ENCODE data around the gene CCNA1. TPM values are rescaled to one million over a fixed set of nuclear protein-coding genes. Genes with fewer than 3 reads are reported as not detected.

The CCNA1 gene
- total and polyA plus RNA-seq, 8 donors: 0.15 to 4.6 (median 2.1) TPM

DNA sequence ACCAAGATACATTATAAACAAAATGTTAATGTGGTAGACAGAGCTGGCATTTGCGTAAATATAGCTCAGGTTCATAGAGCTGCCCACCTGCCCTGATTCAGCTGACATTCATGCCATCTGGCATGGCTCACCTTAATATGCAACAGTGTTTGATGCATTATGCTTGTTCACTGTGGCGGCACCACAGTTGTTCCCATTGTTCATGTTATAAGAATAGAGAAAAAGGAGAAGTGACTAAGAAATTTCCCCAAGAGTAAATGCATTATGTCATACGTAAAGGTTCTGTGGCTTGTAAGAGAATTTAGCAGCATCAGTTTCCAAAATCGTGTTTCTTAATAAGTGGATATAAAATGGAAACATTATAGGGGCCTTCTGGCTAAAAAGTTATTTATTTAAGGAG lies 4.5 kb downstream of the CCNA1 start:
- Histone ChIP-seq H3K4me3 (no peak overlapping the region), H3K4me1 (peaks cover 2 to 13% of the 10 kb centered on the region in 2 donors), H3K36me3 (no peaks in the 10 kb centered on the region), H3K9me3 (no peaks in the 10 kb centered on the region), H3K27me3 (peaks cover 8 to 22% of the 10 kb centered on the region in 2 donors), H3K27ac (no peak overlapping the region)
- TF ChIP-seq, protein P1, sequence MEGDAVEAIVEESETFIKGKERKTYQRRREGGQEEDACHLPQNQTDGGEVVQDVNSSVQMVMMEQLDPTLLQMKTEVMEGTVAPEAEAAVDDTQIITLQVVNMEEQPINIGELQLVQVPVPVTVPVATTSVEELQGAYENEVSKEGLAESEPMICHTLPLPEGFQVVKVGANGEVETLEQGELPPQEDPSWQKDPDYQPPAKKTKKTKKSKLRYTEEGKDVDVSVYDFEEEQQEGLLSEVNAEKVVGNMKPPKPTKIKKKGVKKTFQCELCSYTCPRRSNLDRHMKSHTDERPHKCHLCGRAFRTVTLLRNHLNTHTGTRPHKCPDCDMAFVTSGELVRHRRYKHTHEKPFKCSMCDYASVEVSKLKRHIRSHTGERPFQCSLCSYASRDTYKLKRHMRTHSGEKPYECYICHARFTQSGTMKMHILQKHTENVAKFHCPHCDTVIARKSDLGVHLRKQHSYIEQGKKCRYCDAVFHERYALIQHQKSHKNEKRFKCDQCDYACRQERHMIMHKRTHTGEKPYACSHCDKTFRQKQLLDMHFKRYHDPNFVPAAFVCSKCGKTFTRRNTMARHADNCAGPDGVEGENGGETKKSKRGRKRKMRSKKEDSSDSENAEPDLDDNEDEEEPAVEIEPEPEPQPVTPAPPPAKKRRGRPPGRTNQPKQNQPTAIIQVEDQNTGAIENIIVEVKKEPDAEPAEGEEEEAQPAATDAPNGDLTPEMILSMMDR (IDR thresholded peaks at IDR 0.05): no peak
- DNase-seq (no peak), ATAC-seq (no peak)
- intact Hi-C loops (cut with DNase I): no loop called here

DNA sequence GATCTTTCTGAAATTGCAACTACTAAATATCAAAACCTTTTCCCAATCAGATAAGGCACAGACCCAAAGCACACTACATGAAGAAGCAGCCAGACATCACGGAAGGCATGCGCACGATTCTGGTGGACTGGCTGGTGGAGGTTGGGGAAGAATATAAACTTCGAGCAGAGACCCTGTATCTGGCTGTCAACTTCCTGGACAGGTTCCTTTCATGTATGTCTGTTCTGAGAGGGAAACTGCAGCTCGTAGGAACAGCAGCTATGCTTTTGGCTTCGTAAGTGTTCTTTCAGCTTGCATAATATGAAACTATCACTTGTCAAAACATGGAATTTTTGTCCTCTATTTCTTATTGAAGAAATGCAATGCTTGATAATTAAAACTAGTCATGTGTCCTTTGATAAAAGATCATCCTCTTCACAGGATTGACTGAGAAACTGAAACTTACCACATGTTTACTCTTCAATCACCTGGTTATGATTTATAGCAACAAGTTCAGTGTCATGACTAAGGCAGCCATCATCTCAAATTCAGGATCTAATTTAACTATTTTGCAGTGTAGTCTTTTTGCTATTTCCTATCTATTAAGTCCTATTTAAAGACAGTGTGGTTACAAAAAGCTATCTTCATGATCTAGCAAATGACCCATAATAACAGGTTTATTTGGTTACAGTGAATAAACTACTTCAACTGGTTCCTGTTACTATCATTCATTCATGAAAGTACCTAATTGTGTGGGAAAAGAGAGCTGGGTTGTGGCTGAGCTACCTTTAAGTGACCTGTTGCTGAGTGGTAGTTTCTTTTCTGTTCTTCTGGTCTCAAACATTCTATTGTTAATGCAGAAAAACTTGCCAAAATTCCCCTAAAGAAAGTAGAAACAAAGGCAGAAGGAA lies 6.5 kb downstream of the CCNA1 start:
- ATAC-seq (no peak), DNase-seq (no peak)
- Histone ChIP-seq H3K27me3 (peaks cover 0 to 2% of the 10 kb centered on the region in 2 donors), H3K27ac (no peak overlapping the region), H3K9me3 (no peaks in the 10 kb centered on the region), H3K4me1 (no peaks in the 10 kb centered on the region), H3K36me3 (no peaks in the 10 kb centered on the region), H3K4me3 (no peak overlapping the region)
- TF ChIP-seq, protein P1 (IDR thresholded peaks at IDR 0.05): no peak
- intact Hi-C loops (cut with DNase I): no loop called here

DNA sequence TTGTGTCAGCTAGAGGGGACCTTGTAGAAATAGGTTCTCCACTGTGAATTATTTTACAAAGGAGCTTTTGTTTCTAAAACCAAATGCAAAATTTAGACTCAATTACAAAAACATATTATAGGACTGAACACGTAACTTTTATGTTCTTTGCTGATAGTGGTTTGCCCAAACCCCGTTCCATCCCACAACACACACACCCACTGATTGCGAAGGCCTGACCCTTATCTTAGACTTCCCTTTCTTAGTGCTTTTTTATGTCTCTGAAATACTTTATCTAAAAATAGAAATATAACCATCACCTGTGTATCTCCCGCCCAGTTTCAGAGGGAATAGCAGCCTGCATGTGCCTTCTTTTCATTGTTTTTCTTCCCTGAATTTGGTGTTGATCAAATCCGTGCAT lies 13.0 kb downstream of the CCNA1 start:
- intact Hi-C loops (cut with DNase I): loop anchor here in 1 of 2 donors (10.0 kb wide), 1 partner anchor 280 kb away; no protein-coding TSS in a partner anchor
- Histone ChIP-seq H3K4me1 (no peaks in the 10 kb centered on the region), H3K27ac (no peak overlapping the region), H3K36me3 (no peaks in the 10 kb centered on the region), H3K4me3 (no peak overlapping the region), H3K27me3 (no peaks in the 10 kb centered on the region), H3K9me3 (no peaks in the 10 kb centered on the region)
- TF ChIP-seq, protein P1 (IDR thresholded peaks at IDR 0.05): no peak
- no peak for DNase-seq
- no peak for ATAC-seq

DNA sequence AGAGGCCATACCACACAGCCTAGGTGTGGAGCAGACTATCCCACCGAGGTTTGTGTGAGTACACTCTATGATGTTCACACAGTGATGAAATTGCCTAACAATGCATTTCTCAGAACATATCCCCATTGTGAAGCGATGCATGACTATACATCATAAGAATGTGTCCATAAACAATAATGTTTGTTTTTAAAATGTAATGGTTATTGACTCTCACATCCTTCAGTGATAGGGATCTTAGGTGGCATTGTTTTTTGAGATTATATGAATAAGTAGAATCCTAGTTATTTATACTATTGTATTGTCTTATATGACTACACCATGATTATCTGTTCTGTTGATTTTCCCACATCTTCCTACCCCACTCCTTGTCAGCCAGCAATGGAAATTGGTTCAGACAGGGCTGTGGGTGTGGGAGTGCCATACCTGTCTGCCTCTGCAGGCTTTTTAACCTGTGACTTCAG lies 13.6 kb downstream of the CCNA1 start:
- intact Hi-C loops (cut with DNase I): loop anchor here in 1 of 2 donors (10.0 kb wide), 1 partner anchor 279 kb away; no protein-coding TSS in a partner anchor
- H3K9me3 ChIP-seq: no peaks in the 10 kb centered on the region
- DNase-seq (no peak), ATAC-seq (no peak)
- no peaks in the 10 kb centered on the region for H3K36me3 ChIP-seq
- H3K27ac ChIP-seq: no peak overlapping the region
- H3K4me3 ChIP-seq: no peak overlapping the region
- no peaks in the 10 kb centered on the region for H3K4me1 ChIP-seq
- H3K27me3 ChIP-seq: no peaks in the 10 kb centered on the region
- TF ChIP-seq, protein P1 (IDR thresholded peaks at IDR 0.05): no peak

DNA sequence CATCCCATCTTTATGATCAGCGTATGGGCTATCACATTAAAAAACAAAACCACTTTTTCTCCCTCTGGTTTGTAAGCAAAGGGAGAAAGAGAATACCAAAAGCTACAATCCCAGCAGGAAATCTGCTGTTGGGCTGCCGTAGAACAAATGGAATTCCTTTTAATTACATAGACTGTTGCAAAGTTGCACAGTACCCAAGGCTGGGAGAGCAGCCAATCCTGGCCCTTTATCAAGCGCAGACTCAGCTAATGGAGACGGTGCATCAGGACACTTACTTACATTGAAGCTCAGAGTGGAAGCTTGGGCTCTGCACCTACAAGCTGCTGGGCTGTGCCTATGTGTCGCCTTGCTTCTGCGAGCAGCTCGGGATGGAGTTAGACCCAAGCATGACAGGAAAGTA lies 15.2 kb downstream of the CCNA1 start:
- intact Hi-C loops (cut with DNase I): loop anchor here in 1 of 2 donors (10.0 kb wide), 1 partner anchor 277 kb away; no protein-coding TSS in a partner anchor
- H3K4me3 ChIP-seq: no peak overlapping the region
- no peaks in the 10 kb centered on the region for H3K27me3 ChIP-seq

More for the DNA sequence above, 15.2 kb downstream of the CCNA1 start:
- DNase-seq (peak in 1 of 4 donors; percentile 40), ATAC-seq (no peak)
- H3K9me3 ChIP-seq: no peaks in the 10 kb centered on the region
- TF ChIP-seq, protein P1 (IDR thresholded peaks at IDR 0.05): no peak
- no peaks in the 10 kb centered on the region for H3K36me3 ChIP-seq
- no peaks in the 10 kb centered on the region for H3K4me1 ChIP-seq
- no peak overlapping the region for H3K27ac ChIP-seq

Data from left lung (tissue), 10 donors.